H1 (cell line): Measurements from ENCODE around the gene PRDM15. TPM values are rescaled to one million over a fixed set of nuclear protein-coding genes. Genes with fewer than 3 reads are reported as not detected.

Experiments used
- CTCF ChIA-PET: fragments of 300-600 bp; sonication (Branson Sonifier 250); formaldehyde crosslinking; loops from one replicate; lab custom pipeline; 2021; ENCODE audit not compliant: partially characterized antibody; lab: Charles Lee
- POLR2A ChIA-PET: fragments of 300-600 bp; sonication (Branson Sonifier 250); formaldehyde crosslinking; loops from one replicate; lab custom pipeline; 2021; ENCODE audit warnings: inconsistent platforms; ENCODE audit not compliant: partially characterized antibody; lab: Charles Lee
- DNase-seq, 2 experiments: peaks; one replicate each; pipeline versions ENCODE4 v3.0.0 to v3.0.0-alpha.2; 2010 to 2022; ENCODE audit warnings: low spot score in 2 of 2, low read depth in 1 of 2, mixed read lengths in 1 of 2
- FAIRE-seq: peaks from 2 replicates; lab custom pipeline; 2011; peaks lifted over from hg19 to GRCh38; lab: Jason Lieb, UNC
- H2AFZ ChIP-seq: 2 replicates; pipeline ENCODE4 v1.8.1; 2012; ENCODE audit warnings: low read length, inconsistent platforms
- H2AK5ac ChIP-seq: 2 replicates; pipeline ENCODE4 v1.6.1; 2013; ENCODE audit warnings: low read depth, low read length
- H2BK120ac ChIP-seq: replicated peaks from 2 replicates; pipeline ENCODE3; 2013; ENCODE audit warnings: low read depth, low read length, inconsistent platforms
- H2BK12ac ChIP-seq: 2 replicates; pipeline ENCODE4 v1.6.1; 2013; ENCODE audit warnings: low read depth, low read length
- H2BK15ac ChIP-seq: 2 replicates; pipeline ENCODE4 v1.6.1; 2013; ENCODE audit warnings: low read length
- H2BK20ac ChIP-seq: 2 replicates; pipeline ENCODE4 v1.6.1; 2013; ENCODE audit warnings: low read length
- H2BK5ac ChIP-seq: 2 replicates; pipeline ENCODE4 v1.6.1; 2013; ENCODE audit warnings: low read depth, low read length
- H3K14ac ChIP-seq: 2 replicates; pipeline ENCODE4 v1.6.1; 2013; ENCODE audit warnings: inconsistent platforms; ENCODE audit not compliant: insufficient read length
- H3K18ac ChIP-seq: 2 replicates; pipeline ENCODE4 v1.6.1; 2013; ENCODE audit warnings: low read length; ENCODE audit errors: extremely low read depth
- H3K23ac ChIP-seq: 2 replicates; pipeline ENCODE4 v1.6.1; 2013; ENCODE audit warnings: inconsistent platforms; ENCODE audit not compliant: insufficient read length
- H3K23me2 ChIP-seq: 2 replicates; pipeline ENCODE4 v1.6.1; 2013; ENCODE audit warnings: low read depth, low read length
- H3K27ac ChIP-seq: 2 replicates; pipeline ENCODE4 v1.6.1; 2011; ENCODE audit warnings: low read depth, low read length, inconsistent platforms
- H3K27me3 ChIP-seq, 4 experiments: replicated peaks in 1 of 4; 1 replicate in 1 of 4; 2 replicates in 3 of 4; pipeline versions ENCODE4 v1.6.1 to v1.8.1; 2011 to 2013; ENCODE audit warnings: low read length in 3 of 4, mild to moderate bottlenecking in 3 of 4, inconsistent platforms in 2 of 4, mixed read lengths in 2 of 4, moderate library complexity in 1 of 4; ENCODE audit not compliant: control insufficient read depth in 3 of 4, insufficient read depth in 3 of 4; ENCODE audit errors: extremely low read depth in 1 of 4
- H3K36me3 ChIP-seq, 4 experiments: 2 replicates each; pipeline versions ENCODE4 v1.6.1 to v1.8.1; 2011 to 2013; ENCODE audit warnings: mild to moderate bottlenecking in 4 of 4, low read length in 3 of 4, moderate library complexity in 2 of 4, control low read depth in 1 of 4, inconsistent platforms in 1 of 4; ENCODE audit not compliant: insufficient read depth in 4 of 4, control insufficient read depth in 2 of 4
- H3K4ac ChIP-seq: replicated peaks from 2 replicates; pipeline ENCODE3; 2013; ENCODE audit warnings: low read length, low read depth, mixed read lengths, inconsistent platforms; ENCODE audit not compliant: insufficient read length
- H3K4me1 ChIP-seq, 4 experiments: replicated peaks in 1 of 4; 1 replicate in 1 of 4; 2 replicates in 3 of 4; pipeline versions ENCODE4 v1.6.1 to v1.8.1; 2011 to 2013; ENCODE audit warnings: low read length in 3 of 4, inconsistent platforms in 2 of 4, mixed read lengths in 1 of 4; ENCODE audit not compliant: insufficient read depth in 4 of 4, control insufficient read depth in 3 of 4
- H3K4me2 ChIP-seq, 2 experiments: 2 replicates each; pipeline versions ENCODE4 v1.6.1 to v1.8.1; 2011 to 2013; ENCODE audit warnings: low read depth in 2 of 2, low read length in 2 of 2, control low read depth in 1 of 2, inconsistent platforms in 1 of 2, mild to moderate bottlenecking in 1 of 2; ENCODE audit not compliant: insufficient read depth in 1 of 2
- H3K4me3 ChIP-seq, 4 experiments: fragments of 200-600, 300-600 bp in 1 of 4; sonication (generic), shearing (Covaris generic), sonication (Bioruptor Twin) in 1 of 4; 2 replicates each; pipeline versions ENCODE4 v1.5.1 to v1.8.1; 2011 to 2016; ENCODE audit warnings: low read length in 4 of 4, low read depth in 3 of 4, control low read depth in 2 of 4, inconsistent platforms in 2 of 4, mild to moderate bottlenecking in 2 of 4, mixed read lengths in 1 of 4, moderate library complexity in 1 of 4; ENCODE audit not compliant: insufficient read depth in 2 of 4; ENCODE audit errors: extremely low read depth in 1 of 4
- H3K56ac ChIP-seq: replicated peaks from 2 replicates; pipeline ENCODE3; 2013; ENCODE audit warnings: low read depth, mild to moderate bottlenecking, mixed read lengths, low read length, inconsistent platforms; ENCODE audit not compliant: insufficient read length
- H3K79me1 ChIP-seq: 2 replicates; pipeline ENCODE4 v1.6.1; 2013; ENCODE audit warnings: low read depth, low read length, control low read depth
- H3K79me2 ChIP-seq, 2 experiments: 2 replicates each; pipeline versions ENCODE4 v1.6.1 to v1.8.1; 2012 to 2013; ENCODE audit warnings: low read length in 2 of 2, mild to moderate bottlenecking in 2 of 2, inconsistent platforms in 1 of 2; ENCODE audit not compliant: insufficient read depth in 2 of 2, control insufficient read depth in 1 of 2
- H3K9ac ChIP-seq, 4 experiments: replicated peaks in 1 of 4; 1 replicate in 1 of 4; 2 replicates in 3 of 4; pipeline versions ENCODE4 v1.6.1 to v1.8.1; 2011 to 2013; ENCODE audit warnings: low read depth in 3 of 4, low read length in 3 of 4, control low read depth in 2 of 4, mild to moderate bottlenecking in 2 of 4, moderate library complexity in 2 of 4, inconsistent platforms in 1 of 4; ENCODE audit errors: extremely low read depth in 1 of 4
- H3K9me3 ChIP-seq, 2 experiments: 2 replicates each; pipeline versions ENCODE4 v1.6.1 to v1.8.1; 2012 to 2013; ENCODE audit warnings: mild to moderate bottlenecking in 2 of 2, moderate library complexity in 2 of 2, control low read depth in 1 of 2, inconsistent platforms in 1 of 2, low read depth in 1 of 2, low read length in 1 of 2, mixed read lengths in 1 of 2; ENCODE audit not compliant: insufficient read depth in 2 of 2
- H4K20me1 ChIP-seq, 2 experiments: replicated peaks in 1 of 2; 2 replicates each; pipeline versions ENCODE3 to v1.8.1; 2011 to 2013; ENCODE audit warnings: inconsistent platforms in 2 of 2, low read length in 2 of 2, mild to moderate bottlenecking in 1 of 2; ENCODE audit not compliant: insufficient read depth in 2 of 2, control insufficient read depth in 1 of 2
- H4K5ac ChIP-seq: 2 replicates; pipeline ENCODE4 v1.6.1; 2013; ENCODE audit warnings: low read length, low read depth, mixed read lengths, inconsistent platforms; ENCODE audit not compliant: insufficient read length
- H4K8ac ChIP-seq: 2 replicates; pipeline ENCODE4 v1.8.0; 2013; ENCODE audit warnings: mild to moderate bottlenecking, moderate library complexity, low read length, inconsistent platforms; ENCODE audit not compliant: insufficient read depth; ENCODE audit errors: extremely low read depth
- H4K91ac ChIP-seq: replicated peaks from 2 replicates; pipeline ENCODE3; 2013; ENCODE audit warnings: low read length, mixed read lengths, inconsistent platforms; ENCODE audit not compliant: insufficient read length
- CHD2 ChIP-seq: IDR thresholded peaks from 2 replicates; pipeline ENCODE4 v1.6.1; 2012; ENCODE audit warnings: low read length, improper control_type of control experiment
- HDAC2 ChIP-seq, 2 experiments: fragments of 300-600 bp in 1 of 2; sonication (generic) in 1 of 2; IDR thresholded peaks; 2 replicates each; pipeline ENCODE4 v1.6.1; 2011 to 2012; ENCODE audit warnings: low read depth in 2 of 2, low read length in 2 of 2, mild to moderate bottlenecking in 2 of 2, moderate library complexity in 2 of 2, borderline replicate concordance in 1 of 2, inconsistent platforms in 1 of 2
- JUND ChIP-seq: IDR thresholded peaks from 2 replicates; pipeline ENCODE4 v1.6.1; 2011; ENCODE audit warnings: mild to moderate bottlenecking, improper control_type of control experiment, low read length
- NANOG ChIP-seq: IDR thresholded peaks from 2 replicates; pipeline ENCODE4 v1.6.1; 2011; ENCODE audit warnings: low read length, low read depth, mild to moderate bottlenecking, inconsistent platforms; ENCODE audit not compliant: insufficient read depth, poor library complexity, severe bottlenecking
- RFX5 ChIP-seq: IDR thresholded peaks from 2 replicates; pipeline ENCODE4 v1.6.1; 2011; ENCODE audit warnings: low read depth, low read length, improper control_type of control experiment, borderline replicate concordance
- RNF2 ChIP-seq: fragments of 200-900, 300-1000 bp; sonication (generic); IDR thresholded peaks from 2 replicates; pipeline ENCODE4 v1.7.1; 2016; ENCODE audit warnings: borderline replicate concordance, low read depth, mild to moderate bottlenecking, antibody characterized with exemption, low read length; ENCODE audit not compliant: poor library complexity, severe bottlenecking; ENCODE audit errors: missing control alignments
- RXRA ChIP-seq: IDR thresholded peaks from 2 replicates; pipeline ENCODE4 v1.6.1; 2011; ENCODE audit warnings: low read depth, mild to moderate bottlenecking, low read length, moderate library complexity; ENCODE audit not compliant: insufficient read depth
- WGBS, 2 experiments: shearing (Covaris generic) in 1 of 2; methylation state at CpG; one replicate each; pipeline versions ENCODE4 v1.1.6 to v1.1.7; 2013 to 2015; ENCODE audit warnings: low lambda C conversion rate in 2 of 2, mixed read lengths in 2 of 2, inconsistent platforms in 1 of 2, low coverage in 1 of 2, missing lambda C conversion rate in 1 of 2; ENCODE audit not compliant: insufficient replicate concordance in 2 of 2, insufficient coverage in 1 of 2, insufficient read length in 1 of 2; ENCODE audit errors: extremely low coverage in 1 of 2, missing lambda C conversion rate in 1 of 2; 5-methylcytosine and 5-hydroxymethylcytosine counted together
- polyA plus RNA-seq, 7 experiments: library from polyadenylated mRNA; depleted of rRNA in 3 of 7; stranded (reverse) in 5 of 7; unstranded in 2 of 7; fragments of >200 nt in 5 of 7; fragments of 200-250 nt in 2 of 7; gene quantifications; 1 replicate in 5 of 7; 2 replicates in 1 of 7; 4 replicates in 1 of 7; pipeline versions ENCODE4 v1.2.1 to v1.2.3, GENCODE V29; 2011 to 2013; ENCODE audit warnings: missing spikeins in 2 of 7, mixed read lengths in 2 of 7
- total RNA-seq: library from RNA; stranded (reverse); fragmentation: NEBNext Ultra II Directional; extraction: Animal tissue kit (Norgen Biotek cat#: 25700); gene quantifications from 2 replicates; pipeline ENCODE4 v1.2.1, GENCODE V29; 2021
- TF ChIP-seq, protein P1 (sequence below): IDR thresholded peaks from 2 replicates; pipeline ENCODE4 v1.6.1; 2012; ENCODE audit warnings: low read length, inconsistent platforms

The PRDM15 gene
- total and polyA plus RNA-seq, 2 of the 8 experiments (the other 6 are each of a cell fraction or from before 2014, with no cell fraction given): 9.7 to 10.5 TPM

GRCh38 chr21:41824466-41825207 lies 54.5 kb downstream of the PRDM15 start:
- Histone ChIP-seq H3K4me2 (no peak overlapping the region), H4K8ac (no peak overlapping the region), H2BK120ac (no peak overlapping the region), H3K4me3 (no peak overlapping the region), H3K14ac (no peak overlapping the region), H2BK12ac (no peak overlapping the region), H3K9me3 (peaks cover 0 to 2% of the 10 kb centered on the region in 2 experiments; a peak in 1 of 4 replicates), H2AK5ac (no peak overlapping the region), H3K18ac (no peak overlapping the region), H3K27ac (no peak overlapping the region), H3K23ac (no peak overlapping the region), H3K9ac (no peak overlapping the region), H2BK20ac (no peak overlapping the region), H2BK5ac (no peak overlapping the region), H2BK15ac (no peak overlapping the region), H3K79me2 (no peaks in the 10 kb centered on the region), H4K91ac (no peak overlapping the region), H3K27me3 (no peaks in the 10 kb centered on the region), H3K23me2 (peaks cover 11% of the 10 kb centered on the region; the same call in 1 of the 2 replicates), H3K4ac (no peak overlapping the region), H4K20me1 (peaks cover 2 to 14% of the 10 kb centered on the region in 2 experiments), H3K56ac (no peak overlapping the region), H3K79me1 (peaks cover 2% of the 10 kb centered on the region; the same call in 1 of the 2 replicates), H3K4me1 (peaks cover 0 to 2% (median 0%) of the 10 kb centered on the region in 4 experiments; a peak in 1 of 7 replicates), H2AFZ (no peak overlapping the region), H3K36me3 (peaks cover 0 to 3% (median 1%) of the 10 kb centered on the region in 4 experiments; a peak in 5 of 8 replicates), H4K5ac (no peak overlapping the region)
- ChIA-PET CTCF (interaction anchor here (1.2 to 2.7 kb wide), 5 partner anchors 8 to 212 kb away, joined by 3 to 14 read pairs (median 8); no protein-coding TSS in a partner anchor), POLR2A (interaction anchor here (0.8 to 1.2 kb wide), 2 partner anchors 9 to 17 kb away, joined by 3 read pairs; no protein-coding TSS in a partner anchor)
- TF ChIP-seq HDAC2 (IDR thresholded peaks at IDR 0.05; ENCODE audit: borderline replicate concordance in 1 of 2, low read depth in 2 of 2, low read length in 2 of 2): no peak
- no peak for TF ChIP-seq JUND
- TF ChIP-seq, protein P1, sequence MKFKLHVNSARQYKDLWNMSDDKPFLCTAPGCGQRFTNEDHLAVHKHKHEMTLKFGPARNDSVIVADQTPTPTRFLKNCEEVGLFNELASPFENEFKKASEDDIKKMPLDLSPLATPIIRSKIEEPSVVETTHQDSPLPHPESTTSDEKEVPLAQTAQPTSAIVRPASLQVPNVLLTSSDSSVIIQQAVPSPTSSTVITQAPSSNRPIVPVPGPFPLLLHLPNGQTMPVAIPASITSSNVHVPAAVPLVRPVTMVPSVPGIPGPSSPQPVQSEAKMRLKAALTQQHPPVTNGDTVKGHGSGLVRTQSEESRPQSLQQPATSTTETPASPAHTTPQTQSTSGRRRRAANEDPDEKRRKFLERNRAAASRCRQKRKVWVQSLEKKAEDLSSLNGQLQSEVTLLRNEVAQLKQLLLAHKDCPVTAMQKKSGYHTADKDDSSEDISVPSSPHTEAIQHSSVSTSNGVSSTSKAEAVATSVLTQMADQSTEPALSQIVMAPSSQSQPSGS: no peak
- no peak for TF ChIP-seq RXRA
- no peak for TF ChIP-seq CHD2
- no peak for TF ChIP-seq RNF2
- TF ChIP-seq RFX5: no peak
- no peak for TF ChIP-seq NANOG
- DNase-seq: no peak
- WGBS, 2 experiments: 90% methylated on average over 22 of the region's 22 CpGs; no CpG with 5 or more reads in 1 of the 2 experiments
- no peak for FAIRE-seq
